Neural progenitor cell (in vitro differentiated cells): ENCODE measurements around the gene CHRNB4.

Experiments
- EZH2 ChIP-seq: fragments of 200-600 bp; sonication (generic); IDR thresholded peaks from 2 replicates; pipeline ENCODE4 v1.6.1; 2017; ENCODE audit warnings: antibody characterized with exemption, mild to moderate bottlenecking, moderate library complexity
- EZH2phosphoT487 ChIP-seq: fragments of 200-600 bp; sonication (generic); IDR thresholded peaks from 2 replicates; pipeline ENCODE4 v1.6.1; 2017; ENCODE audit warnings: antibody characterized with exemption

GRCh38 chr15:78685159-78685921 lies 44.3 kb upstream of the CHRNB4 start:
- TF ChIP-seq EZH2 (no peak), EZH2phosphoT487 (no peak)
